HL-60/S4 (cell line): ENCODE data around the gene SPRR5.

Experiments
- in situ Hi-C: fragments of 300-500 bp; cut with MboI; formaldehyde crosslinking; loops from 2 replicates; pipeline ENCODE4 v1.14.3; 2022; ENCODE audit warnings: low sequenced_read_pairs

SPRR5 gene

GRCh38 chr1:152946651-152947256 lies at the start of gene SPRR5:
SPRR5 (plus strand) TSS chr1:152947206; CDS start chr1:152948555, 1,349 bp downstream.
- in situ Hi-C loops = no loop called here

- in situ Hi-C loops = no loop called here
These were observed 48.0 kb upstream of the SPRR5 start for GRCh38 chr1:152899027-152899426.

GRCh38 chr1:152899883-152900282 lies 47.1 kb upstream of the SPRR5 start:
- in situ Hi-C loops = no loop called here

- in situ Hi-C loops = no loop called here
These were observed 45.4 kb upstream of the SPRR5 start for GRCh38 chr1:152901631-152902030.

GRCh38 chr1:152902636-152903035 lies 44.4 kb upstream of the SPRR5 start:
- in situ Hi-C loops = no loop called here

GRCh38 chr1:152904688-152905440 lies 42.1 kb upstream of the SPRR5 start:
- in situ Hi-C loops = no loop called here

- in situ Hi-C loops = no loop called here
These were observed 40.9 kb upstream of the SPRR5 start for GRCh38 chr1:152906023-152906565.

GRCh38 chr1:152907686-152908601 lies 39.1 kb upstream of the SPRR5 start, which contains the start of gene IVL:
IVL (plus strand) TSS chr1:152908546; CDS start chr1:152909798, 1,252 bp downstream.
- in situ Hi-C loops = no loop called here

GRCh38 chr1:152909206-152909605 lies 37.8 kb upstream of the SPRR5 start:
- in situ Hi-C loops = no loop called here

GRCh38 chr1:152912471-152912870 lies 34.5 kb upstream of the SPRR5 start:
- in situ Hi-C loops = no loop called here

- in situ Hi-C loops = no loop called here
These were observed 34.1 kb upstream of the SPRR5 start for GRCh38 chr1:152912900-152913299.

GRCh38 chr1:152917794-152918193 lies 29.2 kb upstream of the SPRR5 start:
- in situ Hi-C loops = no loop called here

GRCh38 chr1:152919071-152919470 lies 27.9 kb upstream of the SPRR5 start:
- in situ Hi-C loops = no loop called here

- in situ Hi-C loops = no loop called here
These were observed 22.8 kb upstream of the SPRR5 start for GRCh38 chr1:152924191-152924590.

- in situ Hi-C loops = no loop called here
These were observed 20.9 kb upstream of the SPRR5 start for GRCh38 chr1:152926091-152926490.

GRCh38 chr1:152928671-152929070 lies 18.3 kb upstream of the SPRR5 start:
- in situ Hi-C loops = no loop called here

- in situ Hi-C loops = no loop called here
These were observed 14.7 kb upstream of the SPRR5 start for GRCh38 chr1:152932170-152932811.

GRCh38 chr1:152933196-152933595 lies 13.8 kb upstream of the SPRR5 start:
- in situ Hi-C loops = no loop called here

- in situ Hi-C loops = no loop called here
These were observed 6.4 kb upstream of the SPRR5 start for GRCh38 chr1:152940614-152941013.

- in situ Hi-C loops = no loop called here
These were observed 5.8 kb upstream of the SPRR5 start for GRCh38 chr1:152941037-152941711.
